GM10266 (cell line): Measurements from ENCODE around the gene HSD3B2.

Source experiments
- DNase-seq: peaks from one replicate; pipeline ENCODE4 v3.0.0; 2012; ENCODE audit errors: extremely low spot score
- TF ChIP-seq, protein P1 (sequence below): IDR thresholded peaks from 2 replicates; pipeline ENCODE4 v1.5.1; 2012; ENCODE audit warnings: mild to moderate bottlenecking, low read depth; ENCODE audit not compliant: control insufficient read depth, insufficient read depth; ENCODE audit errors: missing control alignments

Gene HSD3B2

DNA sequence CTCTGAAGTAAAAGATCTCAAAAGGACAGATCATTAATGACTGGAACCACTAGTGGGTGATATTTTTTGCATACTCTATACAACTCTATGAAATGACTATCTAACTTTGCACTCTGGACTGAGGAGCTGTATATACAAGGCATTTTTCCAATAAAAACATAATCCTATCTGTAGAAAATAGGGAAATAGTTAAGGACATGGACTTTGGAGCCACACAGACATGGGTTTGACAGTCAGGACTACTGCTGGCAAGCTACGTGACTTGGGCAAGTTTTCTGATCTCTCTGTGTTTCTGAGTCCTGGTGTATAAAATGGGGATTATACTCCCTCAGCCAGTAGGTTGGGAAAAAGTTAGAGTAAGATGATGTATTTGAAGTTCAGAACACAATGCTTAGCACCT lies 20.9 kb upstream of the HSD3B2 start:
- TF ChIP-seq, protein P1, sequence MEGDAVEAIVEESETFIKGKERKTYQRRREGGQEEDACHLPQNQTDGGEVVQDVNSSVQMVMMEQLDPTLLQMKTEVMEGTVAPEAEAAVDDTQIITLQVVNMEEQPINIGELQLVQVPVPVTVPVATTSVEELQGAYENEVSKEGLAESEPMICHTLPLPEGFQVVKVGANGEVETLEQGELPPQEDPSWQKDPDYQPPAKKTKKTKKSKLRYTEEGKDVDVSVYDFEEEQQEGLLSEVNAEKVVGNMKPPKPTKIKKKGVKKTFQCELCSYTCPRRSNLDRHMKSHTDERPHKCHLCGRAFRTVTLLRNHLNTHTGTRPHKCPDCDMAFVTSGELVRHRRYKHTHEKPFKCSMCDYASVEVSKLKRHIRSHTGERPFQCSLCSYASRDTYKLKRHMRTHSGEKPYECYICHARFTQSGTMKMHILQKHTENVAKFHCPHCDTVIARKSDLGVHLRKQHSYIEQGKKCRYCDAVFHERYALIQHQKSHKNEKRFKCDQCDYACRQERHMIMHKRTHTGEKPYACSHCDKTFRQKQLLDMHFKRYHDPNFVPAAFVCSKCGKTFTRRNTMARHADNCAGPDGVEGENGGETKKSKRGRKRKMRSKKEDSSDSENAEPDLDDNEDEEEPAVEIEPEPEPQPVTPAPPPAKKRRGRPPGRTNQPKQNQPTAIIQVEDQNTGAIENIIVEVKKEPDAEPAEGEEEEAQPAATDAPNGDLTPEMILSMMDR: no peak
- no peak for DNase-seq

DNA sequence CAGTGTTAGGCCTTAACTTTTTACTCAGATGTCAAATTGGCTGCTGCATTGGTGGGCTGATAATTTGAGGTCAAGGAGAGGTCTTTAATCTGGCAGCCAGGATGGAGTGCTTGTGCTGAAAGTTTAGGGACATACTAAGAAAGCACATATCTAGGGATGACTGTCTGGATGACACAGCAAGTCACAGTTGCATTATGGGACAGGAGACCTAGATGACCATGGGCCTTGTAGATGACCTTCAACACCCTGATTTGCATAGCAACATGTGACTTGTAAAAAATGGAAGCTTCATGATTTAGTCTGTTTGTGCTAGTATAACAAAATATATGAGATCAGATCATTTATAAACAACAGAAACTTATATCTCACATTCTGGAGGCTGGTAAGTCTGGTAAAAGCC lies 18.0 kb upstream of the HSD3B2 start:
- TF ChIP-seq, protein P1: no peak
- DNase-seq: no peak

GRCh38 chr1:119397986-119398385 lies 17.0 kb upstream of the HSD3B2 start:
- TF ChIP-seq, protein P1: no peak
- no peak for DNase-seq

DNA sequence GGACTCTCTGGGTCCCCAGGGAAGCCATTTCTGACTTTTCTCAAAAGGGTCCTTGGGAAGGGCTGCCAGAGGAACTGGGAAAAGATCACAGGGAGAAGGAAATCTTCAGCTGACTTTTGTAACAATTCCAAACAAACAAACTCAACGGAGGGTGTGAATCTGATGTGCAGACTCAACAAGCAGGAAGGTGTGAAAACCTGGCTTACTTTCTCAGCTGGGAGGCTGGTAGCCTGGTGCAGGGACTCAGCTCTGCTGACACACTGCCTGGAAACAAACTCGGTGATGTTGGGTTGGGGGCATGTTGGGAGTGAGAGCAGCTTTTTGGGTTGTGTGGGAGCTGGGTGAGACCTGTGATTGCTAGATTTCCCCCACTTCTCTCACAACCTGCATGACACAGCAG lies 10.2 kb upstream of the HSD3B2 start:
- no peak for DNase-seq
- TF ChIP-seq, protein P1: no peak

GRCh38 chr1:119409731-119410130 lies 5.2 kb upstream of the HSD3B2 start:
- no peak for DNase-seq
- TF ChIP-seq, protein P1: no peak

- DNase-seq: no peak
- TF ChIP-seq, protein P1: no peak
These were observed 4.0 kb upstream of the HSD3B2 start for GRCh38 chr1:119410961-119411360.

DNA sequence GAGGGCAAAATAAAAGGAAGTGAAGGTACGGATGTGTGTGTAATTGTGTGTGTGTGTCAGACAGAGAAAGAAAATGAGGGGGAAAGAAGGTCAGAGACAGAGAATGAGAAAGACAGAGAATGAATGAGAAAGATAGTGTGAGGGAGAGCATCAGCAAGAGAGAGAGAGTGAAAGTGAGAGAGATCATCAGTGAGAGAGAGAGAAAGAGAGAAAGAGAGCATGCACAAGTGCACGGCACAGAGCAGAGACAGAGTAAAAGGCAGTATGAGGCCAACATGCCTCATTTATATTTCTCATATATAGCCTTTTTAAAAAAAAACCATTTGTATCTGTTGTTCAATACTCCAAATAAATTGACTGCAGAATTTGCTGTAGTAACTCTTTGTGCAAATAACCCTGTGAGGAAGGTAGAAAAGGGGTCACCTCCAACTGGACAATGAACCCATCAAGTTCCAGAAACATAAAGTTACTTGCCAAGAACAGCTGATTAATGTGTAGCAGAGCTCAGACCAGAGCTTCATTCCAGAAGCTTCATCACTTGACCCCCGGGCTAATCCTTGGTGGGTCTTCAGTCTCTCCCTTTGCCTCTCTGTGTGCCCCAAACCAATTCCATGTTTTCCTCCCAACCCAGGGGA lies 1.2 kb downstream of the HSD3B2 start:
- TF ChIP-seq, protein P1: no peak
- DNase-seq: no peak
